GM23338 (cell line): ENCODE data around the gene MAPK14. TPM values are rescaled to one million over a fixed set of nuclear protein-coding genes. Genes with fewer than 3 reads are reported as not detected.

ENCODE experiments used
- ATAC-seq: fragments of 200-7000 bp; cut with Tn5 transposase; 3 replicates; pipeline ENCODE4 v1.9.1; 2020
- DNase-seq: peaks from one replicate; pipeline ENCODE4 v3.0.0-alpha.2; 2015; ENCODE audit warnings: low spot score
- H2AFZ ChIP-seq: fragments of 200-600 bp; sonication (generic); 2 replicates; pipeline ENCODE4 v1.8.0; 2016; ENCODE audit warnings: antibody characterized with exemption, mild to moderate bottlenecking, moderate library complexity
- H3F3A ChIP-seq: fragments of 200-600 bp; sonication (generic); replicated peaks from 2 replicates; pipeline ENCODE4 v1.8.0; 2017; ENCODE audit warnings: antibody characterized with exemption, mixed run types, low read depth
- H3K27ac ChIP-seq: fragments of 200-600 bp; sonication (generic); 2 replicates; pipeline ENCODE4 v1.6.1; 2016; ENCODE audit warnings: low read depth
- H3K27me3 ChIP-seq: fragments of 200-600 bp; sonication (generic); 2 replicates; pipeline ENCODE4 v1.8.0; 2016; ENCODE audit warnings: mild to moderate bottlenecking, mixed run types, moderate library complexity; ENCODE audit not compliant: insufficient read depth
- H3K36me3 ChIP-seq: fragments of 200-600 bp; sonication (generic); 2 replicates; pipeline ENCODE4 v1.8.0; 2016; ENCODE audit warnings: mild to moderate bottlenecking; ENCODE audit not compliant: insufficient read depth
- H3K4me1 ChIP-seq: fragments of 200-600 bp; sonication (generic); 2 replicates; pipeline ENCODE4 v1.8.0; 2016; ENCODE audit warnings: mild to moderate bottlenecking, moderate library complexity; ENCODE audit not compliant: insufficient read depth
- H3K4me2 ChIP-seq: fragments of 200-600 bp; sonication (generic); 2 replicates; pipeline ENCODE4 v1.7.1; 2017; ENCODE audit warnings: mixed run types
- H3K4me3 ChIP-seq: fragments of 200-600 bp; sonication (generic); 2 replicates; pipeline ENCODE4 v1.6.1; 2016; ENCODE audit warnings: mixed run types
- H3K79me2 ChIP-seq: fragments of 200-600 bp; sonication (generic); replicated peaks from 2 replicates; pipeline ENCODE4 v1.8.0; 2017; ENCODE audit warnings: mild to moderate bottlenecking; ENCODE audit not compliant: insufficient read depth
- H3K9me2 ChIP-seq: fragments of 200-600 bp; sonication (generic); 2 replicates; pipeline ENCODE4 v1.8.0; 2017; ENCODE audit not compliant: insufficient read depth
- H4K20me1 ChIP-seq: fragments of 200-600 bp; sonication (generic); replicated peaks from 2 replicates; pipeline ENCODE4 v1.8.0; 2017; ENCODE audit warnings: mild to moderate bottlenecking; ENCODE audit not compliant: insufficient read depth
- H3K27ac Mint-ChIP-seq: 2 replicates; pipeline ENCODE4 v1.8.0; 2020; ENCODE audit warnings: inconsistent platforms, mild to moderate bottlenecking, moderate library complexity, mixed read lengths
- H3K27me3 Mint-ChIP-seq: 3 replicates; pipeline ENCODE4 v1.8.0; 2022; ENCODE audit warnings: low read depth, mild to moderate bottlenecking, moderate library complexity, mixed read lengths, inconsistent platforms; ENCODE audit not compliant: insufficient read depth, poor library complexity
- H3K36me3 Mint-ChIP-seq: 3 replicates; pipeline ENCODE4 v1.8.0; 2021; ENCODE audit warnings: low read depth, mild to moderate bottlenecking, inconsistent platforms, moderate library complexity, mixed read lengths
- H3K4me1 Mint-ChIP-seq: 3 replicates; pipeline ENCODE4 v1.8.0; 2020; ENCODE audit warnings: mild to moderate bottlenecking, inconsistent platforms, mixed read lengths
- H3K4me3 Mint-ChIP-seq: 3 replicates; pipeline ENCODE4 v1.8.0; 2021; ENCODE audit warnings: moderate library complexity, mild to moderate bottlenecking, inconsistent platforms, mixed read lengths
- H3K9me3 Mint-ChIP-seq: 3 replicates; pipeline ENCODE4 v1.8.0; 2020; ENCODE audit warnings: moderate library complexity, mild to moderate bottlenecking, inconsistent platforms, mixed read lengths
- CREB1 ChIP-seq: fragments of 250-450 bp; sonication (Bioruptor Pico); IDR thresholded peaks from 2 replicates; pipeline ENCODE4 v1.5.0; 2020; ENCODE audit warnings: low read depth, mild to moderate bottlenecking, moderate library complexity
- CTCF ChIP-seq, 2 experiments: fragments of 200-600 bp in 1 of 2; sonication (generic) in 1 of 2; conservative IDR thresholded peaks; 2 replicates each; pipeline versions ENCODE4 v1.5.1 to v1.6.1; 2016 to 2017; ENCODE audit warnings: antibody characterized with exemption in 2 of 2, low read depth in 2 of 2, mild to moderate bottlenecking in 2 of 2, moderate library complexity in 1 of 2
- ETS1 ChIP-seq: IDR thresholded peaks from 2 replicates; pipeline ENCODE4 v1.6.1; 2016; ENCODE audit warnings: antibody characterized with exemption
- EZH2 ChIP-seq: fragments of 200-600 bp; sonication (generic); IDR thresholded peaks from one replicate; pipeline ENCODE4 v1.8.0; 2017; ENCODE audit warnings: antibody characterized with exemption, mild to moderate bottlenecking, low read depth; ENCODE audit not compliant: unreplicated experiment
- EZH2phosphoT487 ChIP-seq: fragments of 200-600 bp; sonication (generic); IDR thresholded peaks from one replicate; pipeline ENCODE4 v1.8.1; 2018; ENCODE audit warnings: antibody characterized with exemption; ENCODE audit not compliant: unreplicated experiment
- NANOG ChIP-seq: IDR thresholded peaks from 2 replicates; pipeline ENCODE4 v1.6.1; 2016; ENCODE audit warnings: antibody characterized with exemption, borderline replicate concordance
- POLR2AphosphoS5 ChIP-seq: IDR thresholded peaks from 2 replicates; pipeline ENCODE4 v1.6.1; 2016; ENCODE audit warnings: antibody characterized with exemption, low read depth
- STAT1 ChIP-seq: IDR thresholded peaks from one replicate; pipeline ENCODE4 v1.6.1; 2016; ENCODE audit warnings: antibody characterized with exemption; ENCODE audit not compliant: unreplicated experiment
- ZNF114 ChIP-seq: fragments of 250-450 bp; sonication (Bioruptor Pico); IDR thresholded peaks from 2 replicates; pipeline ENCODE4 v1.5.0; 2020; ENCODE audit warnings: mild to moderate bottlenecking, moderate library complexity
- ZNF331 ChIP-seq: fragments of 250-450 bp; sonication (Bioruptor Pico); IDR thresholded peaks from 2 replicates; pipeline ENCODE4 v1.5.0; 2020; ENCODE audit warnings: low read depth, mild to moderate bottlenecking, moderate library complexity
- polyA plus RNA-seq: library from polyadenylated mRNA; unstranded; fragments of >200 nt; fragmentation: Nextera tagmentation; extraction: Ambion mirVana; gene quantifications from 2 replicates; pipeline ENCODE4 v1.2.1, GENCODE V29; 2016
- total RNA-seq: library from RNA; depleted of rRNA; stranded (reverse); fragments of >200 nt; shearing (Covaris generic); gene quantifications from 2 replicates; pipeline ENCODE4 v1.2.3, GENCODE V29; 2014
- TF ChIP-seq, protein P1 (sequence below): IDR thresholded peaks from one replicate; pipeline ENCODE4 v1.6.1; 2018; ENCODE audit warnings: antibody characterized with exemption; ENCODE audit not compliant: unreplicated experiment

The MAPK14 gene
- total and polyA plus RNA-seq, 2 experiments from 2014 or later: 8.8 to 44.5 TPM

DNA sequence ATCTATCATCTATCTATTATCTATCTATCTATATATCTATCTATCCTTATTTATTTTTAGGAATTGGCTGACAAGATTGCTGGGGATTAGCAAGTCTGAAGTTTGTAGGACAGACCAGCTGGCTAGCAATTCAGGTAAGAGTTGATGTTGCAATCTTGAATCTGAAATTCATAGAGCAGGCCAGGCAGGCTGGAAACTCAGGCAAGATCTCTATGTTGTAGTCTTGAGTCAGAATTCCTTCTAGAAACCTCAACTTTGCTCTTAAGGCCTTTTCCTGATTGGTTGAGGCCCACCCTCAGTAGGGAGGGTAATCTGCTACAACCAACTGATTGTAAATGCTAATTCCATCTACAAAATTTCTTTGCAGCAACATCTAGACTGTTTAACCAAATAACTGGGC lies 121.9 kb downstream of the MAPK14 start:
- Histone ChIP-seq H2AFZ (no peak overlapping the region), H3K27ac (no peak overlapping the region), H3K4me3 (no peak overlapping the region), H4K20me1 (no peaks in the 10 kb centered on the region), H3K4me1 (no peaks in the 10 kb centered on the region), H3K4me2 (no peak overlapping the region), H3K36me3 (no peaks in the 10 kb centered on the region), H3K79me2 (no peaks in the 10 kb centered on the region), H3K27me3 (no peaks in the 10 kb centered on the region), H3K9me2 (no peaks in the 10 kb centered on the region), H3F3A (no peaks in the 10 kb centered on the region)
- TF ChIP-seq CTCF (conservative IDR thresholded peaks at IDR 0.05; ENCODE audit: low read depth in 2 of 2) (no peak), ETS1 (no peak), EZH2phosphoT487 (no peak), ZNF331 (CRISPR knock-in tag) (no peak), NANOG (no peak), ZNF114 (no peak), EZH2 (no peak), CREB1 (CRISPR knock-in tag) (no peak), STAT1 (no peak)
- TF ChIP-seq, protein P1, sequence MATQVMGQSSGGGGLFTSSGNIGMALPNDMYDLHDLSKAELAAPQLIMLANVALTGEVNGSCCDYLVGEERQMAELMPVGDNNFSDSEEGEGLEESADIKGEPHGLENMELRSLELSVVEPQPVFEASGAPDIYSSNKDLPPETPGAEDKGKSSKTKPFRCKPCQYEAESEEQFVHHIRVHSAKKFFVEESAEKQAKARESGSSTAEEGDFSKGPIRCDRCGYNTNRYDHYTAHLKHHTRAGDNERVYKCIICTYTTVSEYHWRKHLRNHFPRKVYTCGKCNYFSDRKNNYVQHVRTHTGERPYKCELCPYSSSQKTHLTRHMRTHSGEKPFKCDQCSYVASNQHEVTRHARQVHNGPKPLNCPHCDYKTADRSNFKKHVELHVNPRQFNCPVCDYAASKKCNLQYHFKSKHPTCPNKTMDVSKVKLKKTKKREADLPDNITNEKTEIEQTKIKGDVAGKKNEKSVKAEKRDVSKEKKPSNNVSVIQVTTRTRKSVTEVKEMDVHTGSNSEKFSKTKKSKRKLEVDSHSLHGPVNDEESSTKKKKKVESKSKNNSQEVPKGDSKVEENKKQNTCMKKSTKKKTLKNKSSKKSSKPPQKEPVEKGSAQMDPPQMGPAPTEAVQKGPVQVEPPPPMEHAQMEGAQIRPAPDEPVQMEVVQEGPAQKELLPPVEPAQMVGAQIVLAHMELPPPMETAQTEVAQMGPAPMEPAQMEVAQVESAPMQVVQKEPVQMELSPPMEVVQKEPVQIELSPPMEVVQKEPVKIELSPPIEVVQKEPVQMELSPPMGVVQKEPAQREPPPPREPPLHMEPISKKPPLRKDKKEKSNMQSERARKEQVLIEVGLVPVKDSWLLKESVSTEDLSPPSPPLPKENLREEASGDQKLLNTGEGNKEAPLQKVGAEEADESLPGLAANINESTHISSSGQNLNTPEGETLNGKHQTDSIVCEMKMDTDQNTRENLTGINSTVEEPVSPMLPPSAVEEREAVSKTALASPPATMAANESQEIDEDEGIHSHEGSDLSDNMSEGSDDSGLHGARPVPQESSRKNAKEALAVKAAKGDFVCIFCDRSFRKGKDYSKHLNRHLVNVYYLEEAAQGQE: no peak
- DNase-seq (no peak), ATAC-seq (no peak)
- Mint-ChIP-seq H3K27me3 (peaks cover 1% of the 10 kb centered on the region), H3K4me3 (no peak overlapping the region), H3K27ac (no peak overlapping the region), H3K4me1 (no peaks in the 10 kb centered on the region), H3K36me3 (peaks cover 3% of the 10 kb centered on the region), H3K9me3 (peaks cover 17% of the 10 kb centered on the region)

- Histone ChIP-seq H3K36me3 (no peaks in the 10 kb centered on the region), H3K79me2 (no peaks in the 10 kb centered on the region), H4K20me1 (no peaks in the 10 kb centered on the region), H3K4me3 (no peak overlapping the region), H3K4me1 (no peaks in the 10 kb centered on the region), H3K27ac (no peak overlapping the region), H2AFZ (no peak overlapping the region), H3F3A (no peaks in the 10 kb centered on the region), H3K9me2 (no peaks in the 10 kb centered on the region), H3K4me2 (no peak overlapping the region), H3K27me3 (no peaks in the 10 kb centered on the region)
- Mint-ChIP-seq H3K36me3 (peaks cover 5% of the 10 kb centered on the region), H3K27ac (no peak overlapping the region), H3K9me3 (peaks cover 22% of the 10 kb centered on the region), H3K4me1 (no peaks in the 10 kb centered on the region), H3K4me3 (no peak overlapping the region), H3K27me3 (peaks cover 1% of the 10 kb centered on the region)
- no peak for ATAC-seq
- DNase-seq: no peak
- TF ChIP-seq CTCF (conservative IDR thresholded peaks at IDR 0.05; ENCODE audit: low read depth in 2 of 2): no peak
- TF ChIP-seq ZNF331 (CRISPR knock-in tag): no peak
- TF ChIP-seq STAT1: no peak
- no peak for TF ChIP-seq ETS1
- no peak for TF ChIP-seq ZNF114
- TF ChIP-seq POLR2AphosphoS5: no peak
- no peak for TF ChIP-seq CREB1 (CRISPR knock-in tag)
Observed at GRCh38 chr6:36150283-36150682, 122.7 kb downstream of the MAPK14 start.
